22Rv1 (cell line): ENCODE results near the gene AGBL2.

Experiments
- ZFX ChIP-seq: fragments of 450-650 bp; IDR thresholded peaks from 2 replicates; pipeline ENCODE4 v1.6.1; 2017; ENCODE audit warnings: antibody characterized with exemption, borderline replicate concordance
- TF ChIP-seq, protein P1 (sequence below): fragments of 450-650 bp; IDR thresholded peaks from 2 replicates; pipeline ENCODE4 v1.5.1; 2017; ENCODE audit warnings: mild to moderate bottlenecking

DNA sequence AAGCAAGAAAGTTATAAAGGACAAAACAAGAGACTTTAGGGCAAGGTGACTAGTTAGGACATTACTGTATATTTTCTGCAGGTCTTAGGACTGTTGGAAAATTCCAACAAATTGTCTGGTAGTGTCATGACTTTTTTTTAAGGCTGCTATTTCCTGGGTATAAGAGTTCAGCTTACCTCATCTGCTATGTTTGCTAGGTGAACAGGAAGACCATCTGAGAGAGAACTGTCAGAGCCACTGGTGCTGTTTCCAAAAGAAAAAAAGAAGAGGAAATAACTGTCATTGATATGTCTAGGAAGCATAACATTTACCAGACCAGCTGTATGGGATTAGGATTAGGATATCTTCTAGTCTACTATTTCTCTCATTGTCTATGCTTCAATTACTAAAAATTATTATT is 46.5 kb downstream of the AGBL2 start:
- TF ChIP-seq, protein P1, sequence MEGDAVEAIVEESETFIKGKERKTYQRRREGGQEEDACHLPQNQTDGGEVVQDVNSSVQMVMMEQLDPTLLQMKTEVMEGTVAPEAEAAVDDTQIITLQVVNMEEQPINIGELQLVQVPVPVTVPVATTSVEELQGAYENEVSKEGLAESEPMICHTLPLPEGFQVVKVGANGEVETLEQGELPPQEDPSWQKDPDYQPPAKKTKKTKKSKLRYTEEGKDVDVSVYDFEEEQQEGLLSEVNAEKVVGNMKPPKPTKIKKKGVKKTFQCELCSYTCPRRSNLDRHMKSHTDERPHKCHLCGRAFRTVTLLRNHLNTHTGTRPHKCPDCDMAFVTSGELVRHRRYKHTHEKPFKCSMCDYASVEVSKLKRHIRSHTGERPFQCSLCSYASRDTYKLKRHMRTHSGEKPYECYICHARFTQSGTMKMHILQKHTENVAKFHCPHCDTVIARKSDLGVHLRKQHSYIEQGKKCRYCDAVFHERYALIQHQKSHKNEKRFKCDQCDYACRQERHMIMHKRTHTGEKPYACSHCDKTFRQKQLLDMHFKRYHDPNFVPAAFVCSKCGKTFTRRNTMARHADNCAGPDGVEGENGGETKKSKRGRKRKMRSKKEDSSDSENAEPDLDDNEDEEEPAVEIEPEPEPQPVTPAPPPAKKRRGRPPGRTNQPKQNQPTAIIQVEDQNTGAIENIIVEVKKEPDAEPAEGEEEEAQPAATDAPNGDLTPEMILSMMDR = no peak
- no peak for TF ChIP-seq ZFX
